Mononuclear cell (primary cell): ENCODE data around the gene PSORS1C1. TPM values are rescaled to one million over a fixed set of nuclear protein-coding genes. Genes with fewer than 3 reads are reported as not detected.
"Not testable (repeated sequence)": the region's sequence is repeated elsewhere in the genome, so short reads cannot be mapped to it uniquely, and the experiment has no call there.

Experiments
- H3K27me3 ChIP-seq: 2 replicates; pipeline ENCODE4 v1.6.0; 2011; ENCODE audit warnings: low read length, control low read depth; ENCODE audit not compliant: insufficient read depth
- H3K4me1 ChIP-seq: 2 replicates; pipeline ENCODE4 v1.5.1; 2011; ENCODE audit warnings: mild to moderate bottlenecking, low read length, control low read depth; ENCODE audit not compliant: insufficient read depth
- H3K4me3 ChIP-seq: 2 replicates; pipeline ENCODE4 v1.5.1; 2011; ENCODE audit warnings: mild to moderate bottlenecking, low read length, moderate library complexity
- H3K9me3 ChIP-seq: 2 replicates; pipeline ENCODE4 v1.5.1; 2011; ENCODE audit warnings: low read depth, mild to moderate bottlenecking, control low read depth, low read length
- total RNA-seq: library from RNA; depleted of rRNA; stranded (reverse); fragments of >200 nt; gene quantifications from one replicate; pipeline ENCODE4 v1.2.3, GENCODE V29; 2012

Gene PSORS1C1
- total RNA-seq, 1 donor: not detected

DNA sequence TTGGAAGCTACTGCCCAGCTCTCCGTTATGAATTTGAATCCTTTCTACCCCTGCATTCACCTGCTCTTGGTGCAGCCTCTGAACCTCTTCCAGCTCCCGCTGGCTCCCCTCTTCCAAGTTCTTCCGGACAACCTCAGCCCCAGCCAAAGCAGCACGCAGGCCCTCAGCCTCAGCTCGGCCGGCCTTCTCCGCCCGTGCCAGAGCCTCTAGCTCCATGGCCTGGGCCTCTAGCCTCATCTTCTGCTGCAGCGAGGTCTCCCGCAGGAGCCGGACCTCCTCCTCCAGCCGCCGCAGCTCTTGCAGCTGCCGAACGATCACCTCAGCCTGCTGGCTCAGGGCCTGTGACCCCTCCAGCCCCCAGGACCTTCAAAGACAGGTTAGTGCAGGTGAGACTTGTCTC lies 39.8 kb downstream of the PSORS1C1 start:
- Histone ChIP-seq H3K4me3 (no peak overlapping the region), H3K9me3 (no peaks in the 10 kb centered on the region), H3K27me3 (no peaks in the 10 kb centered on the region), H3K4me1 (peaks cover 14% of the 10 kb centered on the region)

DNA sequence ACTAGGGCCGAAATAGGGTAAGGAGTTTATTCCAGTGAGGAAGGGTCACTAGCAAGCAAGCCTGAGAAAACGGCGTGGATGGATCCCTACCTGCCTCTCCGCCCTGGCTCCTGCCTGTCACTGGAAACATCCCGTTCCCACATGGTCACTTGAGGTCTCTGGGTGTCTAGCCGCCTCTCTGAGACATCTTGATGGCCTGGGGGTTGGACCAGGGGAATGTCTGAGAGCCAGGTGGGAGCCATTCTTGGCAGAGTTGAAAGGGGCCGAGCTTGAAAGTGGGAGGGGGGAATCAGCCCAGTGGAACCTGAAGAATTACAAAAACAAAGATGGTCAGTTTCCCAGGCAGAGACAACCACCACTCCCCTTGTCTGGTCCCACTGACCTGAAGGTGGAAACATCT lies 42.0 kb downstream of the PSORS1C1 start:
- peaks cover 18% of the 10 kb centered on the region for H3K4me1 ChIP-seq
- H3K9me3 ChIP-seq: no peaks in the 10 kb centered on the region
- H3K4me3 ChIP-seq: no peak overlapping the region
- H3K27me3 ChIP-seq: no peaks in the 10 kb centered on the region

DNA sequence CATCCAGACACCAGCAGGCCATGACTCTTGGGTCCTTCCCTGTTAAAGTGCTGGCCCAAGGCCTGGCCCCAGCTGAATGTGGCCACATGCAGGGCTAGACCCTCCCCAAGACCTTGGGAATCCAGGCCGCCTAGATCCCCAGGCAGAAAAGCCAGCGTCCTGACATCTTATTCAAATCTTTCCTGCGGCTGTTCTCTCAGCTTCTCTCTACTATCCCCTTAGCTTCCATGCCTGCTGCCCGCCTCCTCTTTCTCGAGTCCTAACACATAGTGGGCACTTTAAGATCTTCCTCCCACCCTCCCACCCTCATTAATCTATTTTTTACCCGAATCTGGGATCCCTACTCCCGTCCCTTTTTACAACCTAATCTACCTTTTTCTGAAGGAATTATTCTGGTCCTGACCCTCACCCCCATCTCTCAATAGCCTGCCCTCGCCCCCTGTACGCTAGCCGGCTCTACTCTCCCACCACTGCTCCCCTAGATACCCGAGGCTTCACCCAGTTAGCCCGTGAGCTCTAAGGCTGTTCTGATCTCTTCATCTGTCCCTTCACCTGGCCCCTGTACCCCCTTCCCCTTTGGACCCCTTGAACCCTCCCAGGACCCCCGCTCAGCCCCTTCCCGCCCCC lies 43.0 kb downstream of the PSORS1C1 start, which contains the start of gene CCHCR1:
Gene CCHCR1, minus strand, starts transcription at position 290 of the 627 bp plus-strand sequence. Its CDS starts 202 bp downstream, at position 88.
- Histone ChIP-seq H3K4me1 (peaks cover 18% of the 10 kb centered on the region), H3K27me3 (no peaks in the 10 kb centered on the region), H3K9me3 (no peaks in the 10 kb centered on the region), H3K4me3 (peak within 1 kb of the TSS; percentile 67)

DNA sequence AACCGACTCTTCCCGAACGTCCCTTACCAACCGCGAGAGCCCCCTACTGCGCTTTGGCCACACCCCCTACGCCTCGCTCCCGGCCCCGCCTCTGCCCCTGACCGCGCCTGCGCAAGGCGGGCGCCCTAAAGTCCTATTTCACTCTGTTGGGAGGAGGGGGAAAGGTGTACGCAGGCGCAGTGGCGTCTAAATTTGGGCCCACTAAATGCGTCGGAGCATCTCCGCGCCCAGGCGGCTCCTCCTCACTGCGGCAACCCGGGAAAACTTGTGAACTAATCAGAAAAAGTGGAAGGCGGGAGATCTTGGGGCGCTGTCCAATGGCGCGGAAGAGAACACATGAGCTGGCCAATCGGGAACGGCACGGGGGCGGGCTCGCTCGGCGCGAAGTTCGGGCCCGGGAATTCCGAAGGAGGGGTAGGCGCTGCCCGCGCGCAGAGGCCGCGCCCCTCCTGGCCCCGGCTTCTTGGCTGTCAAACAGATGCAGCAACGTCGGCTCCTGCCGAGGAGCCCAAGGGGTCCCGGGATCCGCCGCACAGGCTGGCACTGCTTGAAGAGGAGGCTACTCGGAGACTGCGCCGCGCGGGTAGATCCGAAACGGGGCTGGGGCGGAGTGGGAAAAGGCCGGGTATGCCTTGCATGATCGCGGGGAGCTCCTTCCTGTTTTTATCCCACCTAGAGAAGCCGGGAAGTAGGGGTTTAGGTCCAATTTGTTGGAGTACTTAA lies 43.7 kb downstream of the PSORS1C1 start, which contains the start of gene TCF19:
Gene TCF19, plus strand, starts transcription at position 450 of the 723 bp plus-strand sequence. CDS start 881 bp downstream, outside the sequence.
- Histone ChIP-seq H3K27me3 (no peaks in the 10 kb centered on the region), H3K4me1 (peaks cover 18% of the 10 kb centered on the region), H3K4me3 (peak within 1 kb of the TSS; percentile 67), H3K9me3 (no peaks in the 10 kb centered on the region)

DNA sequence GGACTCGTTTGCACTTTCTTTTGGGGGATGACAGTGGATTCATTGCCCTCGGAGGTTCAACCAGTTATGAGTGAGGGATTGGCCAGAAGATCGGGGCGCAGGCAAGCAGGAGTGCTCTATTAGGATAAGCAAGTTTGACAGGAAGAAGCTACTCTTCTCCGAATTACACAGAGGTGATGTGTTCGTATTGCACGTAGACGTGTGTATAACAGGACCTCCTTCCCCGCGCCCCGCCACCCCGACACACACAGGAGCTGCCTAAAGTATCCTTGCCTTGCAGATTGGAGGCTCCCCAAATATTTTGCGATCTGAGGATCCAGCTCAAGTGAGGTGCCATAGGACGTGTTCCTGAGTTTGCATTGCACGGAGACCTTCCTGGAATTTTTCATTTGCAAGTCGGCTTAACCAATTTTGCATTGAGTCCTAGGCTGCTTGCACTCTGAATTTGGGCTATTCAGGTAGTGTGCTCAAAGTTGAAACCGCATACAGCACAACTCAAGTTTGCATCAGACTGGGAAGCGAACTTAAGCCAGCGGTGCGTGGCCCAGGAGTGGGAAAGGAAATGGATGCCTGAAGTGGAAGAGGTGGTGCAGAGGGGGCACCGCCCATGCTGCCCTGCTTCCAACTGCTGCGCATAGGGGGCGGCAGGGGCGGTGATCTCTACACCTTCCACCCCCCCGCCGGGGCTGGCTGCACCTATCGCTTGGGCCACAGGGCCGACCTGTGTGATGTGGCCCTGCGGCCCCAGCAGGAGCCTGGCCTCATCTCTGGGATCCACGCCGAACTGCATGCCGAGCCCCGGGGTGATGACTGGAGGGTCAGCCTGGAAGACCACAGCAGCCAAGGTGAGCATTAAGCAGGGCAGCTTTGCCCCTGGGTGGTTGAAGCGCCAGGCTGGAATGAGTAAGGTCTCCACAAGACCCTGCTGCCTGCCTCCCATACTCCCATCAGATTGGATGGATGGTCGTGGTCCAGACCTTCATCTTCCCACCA lies 44.6 kb downstream of the PSORS1C1 start:
- Histone ChIP-seq H3K27me3 (no peaks in the 10 kb centered on the region), H3K9me3 (no peaks in the 10 kb centered on the region), H3K4me1 (peaks cover 18% of the 10 kb centered on the region), H3K4me3 (peak overlapping the region; percentile 67)

DNA sequence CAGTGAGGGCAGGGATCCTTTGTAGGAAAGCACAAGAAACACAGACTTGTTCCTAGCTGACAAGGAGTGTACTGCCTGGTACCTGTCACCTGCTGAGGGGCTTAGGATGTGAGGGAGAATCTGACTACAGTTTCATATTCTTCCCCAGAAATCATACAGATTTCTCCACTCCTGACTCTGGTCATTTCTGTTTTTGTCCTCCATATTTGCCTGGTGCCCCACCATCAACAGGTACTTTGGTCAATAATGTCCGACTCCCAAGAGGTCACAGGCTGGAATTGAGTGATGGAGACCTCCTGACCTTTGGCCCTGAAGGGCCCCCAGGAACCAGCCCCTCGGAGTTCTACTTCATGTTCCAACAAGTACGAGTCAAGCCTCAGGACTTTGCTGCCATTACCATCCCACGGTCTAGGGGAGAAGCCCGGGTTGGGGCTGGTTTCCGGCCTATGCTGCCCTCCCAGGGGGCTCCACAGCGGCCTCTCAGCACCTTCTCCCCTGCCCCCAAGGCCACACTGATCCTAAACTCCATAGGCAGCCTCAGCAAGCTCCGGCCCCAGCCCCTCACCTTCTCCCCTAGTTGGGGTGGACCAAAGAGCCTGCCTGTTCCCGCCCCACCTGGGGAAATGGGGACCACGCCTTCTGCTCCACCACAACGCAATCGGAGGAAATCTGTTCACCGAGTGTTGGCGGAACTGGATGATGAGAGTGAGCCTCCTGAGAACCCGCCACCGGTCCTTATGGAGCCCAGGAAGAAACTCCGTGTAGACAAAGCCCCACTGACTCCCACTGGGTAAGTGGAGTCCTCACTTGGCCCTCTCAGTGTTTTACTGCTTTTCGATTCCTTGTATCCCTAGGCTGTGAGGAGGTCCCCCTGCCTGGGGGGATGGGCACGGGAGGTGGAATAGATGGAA lies 46.9 kb downstream of the PSORS1C1 start:
- Histone ChIP-seq H3K4me1 (peaks cover 18% of the 10 kb centered on the region), H3K27me3 (no peaks in the 10 kb centered on the region), H3K4me3 (no peak overlapping the region), H3K9me3 (no peaks in the 10 kb centered on the region)

DNA sequence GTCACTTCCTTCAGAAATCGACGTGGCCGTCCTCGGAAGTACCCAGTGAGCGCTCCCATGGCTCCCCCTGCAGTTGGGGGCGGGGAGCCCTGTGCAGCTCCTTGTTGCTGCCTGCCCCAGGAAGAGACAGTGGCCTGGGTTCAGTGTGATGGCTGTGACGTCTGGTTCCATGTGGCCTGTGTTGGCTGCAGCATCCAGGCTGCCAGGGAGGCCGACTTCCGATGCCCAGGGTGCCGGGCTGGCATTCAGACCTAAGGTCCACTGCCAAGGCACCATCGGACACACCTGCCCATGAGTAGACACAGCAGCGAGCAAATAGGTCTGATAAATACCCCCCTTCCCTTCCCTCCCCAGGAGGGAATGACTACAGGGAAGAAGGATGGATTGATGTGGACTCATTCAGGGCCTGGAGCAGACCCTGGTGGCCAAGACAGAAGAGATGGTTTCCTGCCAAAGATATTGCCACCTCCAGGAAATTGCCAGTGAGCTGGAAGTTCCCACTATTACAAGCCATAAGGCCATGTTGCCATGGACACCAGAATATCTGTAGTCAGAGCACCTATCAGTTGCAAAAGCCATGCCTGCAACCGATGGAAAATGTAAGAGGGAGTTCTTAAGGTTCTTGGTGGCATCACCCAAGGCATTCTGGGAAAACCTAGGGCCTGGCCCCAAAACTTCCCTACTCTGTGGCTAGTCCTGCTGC lies 48.0 kb downstream of the PSORS1C1 start:
- peaks cover 12% of the 10 kb centered on the region for H3K4me1 ChIP-seq
- no peaks in the 10 kb centered on the region for H3K27me3 ChIP-seq

DNA sequence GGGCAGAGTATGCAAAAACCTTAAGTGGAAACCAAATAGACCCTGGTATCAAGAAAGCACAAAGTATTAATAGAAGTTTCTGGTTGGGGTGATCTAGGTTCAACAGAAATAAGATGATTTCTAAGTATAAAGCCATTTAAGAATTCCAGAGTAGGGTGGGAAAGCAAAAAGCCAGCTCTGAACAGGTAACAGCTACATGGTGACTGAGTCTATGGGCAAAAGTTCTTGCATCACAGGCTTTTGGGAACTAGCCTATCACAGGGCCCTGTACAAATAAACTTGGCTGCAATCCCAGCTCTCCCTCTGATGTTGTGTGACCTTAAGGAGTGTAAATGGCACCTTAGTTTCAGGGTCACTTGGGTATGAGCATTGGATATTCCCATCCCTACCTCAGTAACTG lies 49.3 kb downstream of the PSORS1C1 start:
- Histone ChIP-seq H3K4me1 (peaks cover 8% of the 10 kb centered on the region), H3K4me3 (no peak overlapping the region), H3K27me3 (no peaks in the 10 kb centered on the region), H3K9me3 (no peaks in the 10 kb centered on the region)

More for the DNA sequence above, 48.0 kb downstream of the PSORS1C1 start:
- Histone ChIP-seq H3K9me3 (no peaks in the 10 kb centered on the region), H3K4me3 (no peak overlapping the region)

DNA sequence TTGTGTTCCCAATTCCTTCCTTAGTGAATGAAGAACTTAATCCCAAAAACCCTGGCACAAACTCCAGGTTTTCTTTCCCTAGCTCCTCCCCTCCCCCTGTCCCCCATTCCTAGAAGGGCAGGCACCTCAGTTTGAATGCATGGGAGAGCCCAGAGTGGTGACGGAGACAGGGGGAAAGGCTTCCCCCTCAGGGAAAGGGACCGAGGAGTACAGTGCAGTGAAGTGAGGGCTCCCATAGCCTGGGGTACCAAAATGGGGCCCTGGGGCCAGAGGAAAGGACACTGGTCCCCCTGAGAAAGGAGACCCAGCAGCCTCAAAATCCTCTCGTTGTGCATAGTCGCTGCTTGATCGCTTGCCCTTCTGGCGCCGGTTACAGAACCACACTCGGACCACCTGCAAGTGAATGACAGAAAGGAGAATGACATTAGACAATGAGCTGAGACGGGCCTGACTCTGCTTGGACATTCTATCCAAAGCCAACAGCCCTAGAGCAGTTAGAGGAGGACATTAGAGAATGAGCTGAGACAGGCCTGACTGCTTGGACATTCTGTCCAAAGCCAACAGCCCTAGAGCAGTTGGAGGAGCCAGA lies 50.0 kb downstream of the PSORS1C1 start:
- H3K27me3 ChIP-seq, H3K4me1 ChIP-seq, H3K4me3 ChIP-seq, H3K9me3 ChIP-seq: not testable (repeated sequence)

DNA sequence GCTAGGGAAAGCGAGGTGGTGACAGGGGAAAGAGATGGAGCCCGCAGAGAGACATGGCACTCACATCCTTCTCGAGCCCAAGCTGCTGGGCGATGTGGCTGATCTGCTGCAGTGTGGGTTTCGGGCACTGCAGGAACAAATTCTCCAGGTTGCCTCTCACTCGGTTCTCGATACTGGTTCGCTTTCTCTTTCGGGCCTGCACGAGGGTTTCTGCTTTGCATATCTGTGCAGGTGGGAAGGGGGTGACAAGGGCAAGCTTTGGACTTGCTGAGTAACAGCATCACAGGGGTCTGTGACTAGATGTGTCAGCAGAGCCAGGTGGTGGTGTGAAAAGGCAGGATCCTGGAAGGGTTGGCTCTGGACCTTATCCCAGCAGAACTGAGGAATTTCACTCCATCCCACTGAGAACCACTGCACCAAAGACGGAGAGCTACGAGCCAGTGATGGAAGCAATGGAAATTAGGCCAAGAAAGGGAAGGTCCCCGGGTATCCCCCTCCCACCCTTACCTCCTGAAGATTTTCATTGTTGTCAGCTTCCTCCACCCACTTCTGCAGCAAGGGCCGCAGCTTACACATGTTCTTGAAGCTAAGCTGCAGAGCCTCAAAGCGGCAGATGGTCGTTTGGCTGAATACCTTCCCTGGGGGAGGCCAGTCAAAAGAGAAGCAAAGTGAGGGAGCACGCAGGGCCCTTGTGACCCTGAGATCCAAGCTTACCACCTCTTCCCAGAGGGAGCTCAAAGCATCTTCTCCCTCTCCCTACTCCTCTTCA lies 50.6 kb downstream of the PSORS1C1 start:
- not testable (repeated sequence) for H3K4me1 ChIP-seq, H3K9me3 ChIP-seq, H3K27me3 ChIP-seq, H3K4me3 ChIP-seq

DNA sequence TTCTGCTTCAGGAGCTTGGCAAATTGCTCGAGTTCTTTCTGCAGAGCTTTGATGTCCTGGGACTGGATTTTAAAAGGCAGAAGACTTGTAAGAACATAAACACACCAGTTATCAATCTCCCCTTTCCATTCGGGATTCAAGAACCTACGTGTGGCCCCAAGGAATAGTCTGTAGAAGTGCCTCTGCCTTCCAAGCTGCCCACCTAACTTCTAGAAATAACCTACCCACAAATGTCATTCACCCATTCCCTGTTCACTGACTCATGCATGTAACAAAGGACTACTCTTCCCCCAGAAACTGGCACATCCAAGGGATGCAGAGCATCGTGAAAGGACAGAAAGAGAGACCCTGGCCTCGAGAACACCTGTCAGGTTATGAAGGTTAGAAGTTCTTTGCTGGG lies 51.4 kb downstream of the PSORS1C1 start:
- Histone ChIP-seq H3K27me3 (no peaks in the 10 kb centered on the region), H3K4me3 (no peak overlapping the region), H3K9me3 (no peaks in the 10 kb centered on the region), H3K4me1 (no peaks in the 10 kb centered on the region)

DNA sequence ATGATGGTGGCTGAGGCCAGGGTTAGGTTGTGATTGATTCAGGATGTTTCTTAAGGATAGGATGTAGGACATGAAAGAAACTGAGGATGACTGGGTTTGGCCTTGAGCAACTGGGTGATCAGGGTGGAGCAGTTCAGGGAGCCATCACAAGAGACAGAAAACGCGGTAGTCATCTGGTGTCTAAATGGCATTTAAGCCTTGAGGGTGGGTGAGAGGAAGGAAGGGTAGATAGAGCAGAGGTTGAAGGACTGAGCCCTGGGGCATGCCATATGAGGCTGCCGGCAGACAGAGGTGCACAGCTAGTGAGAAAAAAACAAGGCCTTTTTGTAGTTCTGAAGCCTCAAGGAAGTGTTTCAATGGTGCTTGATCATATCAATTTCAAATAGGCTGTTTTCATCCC lies 54.0 kb downstream of the PSORS1C1 start:
- no peak overlapping the region for H3K4me3 ChIP-seq
- H3K9me3 ChIP-seq: no peaks in the 10 kb centered on the region
- no peaks in the 10 kb centered on the region for H3K4me1 ChIP-seq
- H3K27me3 ChIP-seq: no peaks in the 10 kb centered on the region
